Heart left ventricle (tissue), 16 donors: ENCODE measurements around the gene TRAF4. TPM values are rescaled to one million over a fixed set of nuclear protein-coding genes. Genes with fewer than 3 reads are reported as not detected.
A peak's percentile ranks its signal among the peaks of the same experiment; 100 is the strongest.

Experiments used
- ATAC-seq, 4 donors: fragments of 200-7000 bp; cut with Tn5 transposase; one replicate each; pipeline ENCODE4 v1.9.1; 2020 to 2022; ENCODE audit warnings: moderate library complexity in 4 of 4, mild to moderate bottlenecking in 3 of 4, moderate number of reproducible peaks in 1 of 4
- DNase-seq, 5 donors: peaks; one replicate each; pipeline ENCODE4 v3.0.0-alpha.2; 2020
- H3K27ac ChIP-seq, 12 donors: fragments of 200-600 bp; sonication (generic) in 4 of 12; one replicate each; pipeline versions ENCODE4 v1.5.0 to v1.8.0; 2016 to 2022; ENCODE audit warnings: mild to moderate bottlenecking in 2 of 12
- H3K27me3 ChIP-seq, 9 donors: fragments of 200-600 bp; sonication (generic) in 2 of 9; one replicate each; pipeline versions ENCODE4 v1.5.1 to v1.8.0; 2016 to 2022; ENCODE audit warnings: mild to moderate bottlenecking in 3 of 9
- H3K36me3 ChIP-seq, 9 donors: fragments of 200-600 bp; sonication (generic) in 2 of 9; one replicate each; pipeline versions ENCODE4 v1.5.0 to v1.8.0; 2018 to 2022; ENCODE audit warnings: mild to moderate bottlenecking in 2 of 9
- H3K4me1 ChIP-seq, 12 donors: fragments of 200-600 bp; sonication (generic) in 4 of 12; one replicate each; pipeline versions ENCODE4 v1.5.0 to v1.8.0; 2016 to 2022; ENCODE audit warnings: mild to moderate bottlenecking in 3 of 12
- H3K4me3 ChIP-seq, 12 donors: fragments of 200-600 bp; sonication (generic) in 4 of 12; one replicate each; pipeline versions ENCODE4 v1.5.0 to v1.8.0; 2017 to 2022; ENCODE audit warnings: mild to moderate bottlenecking in 9 of 12, moderate library complexity in 4 of 12
- H3K9me3 ChIP-seq, 12 donors: fragments of 200-600 bp; sonication (generic) in 4 of 12; one replicate each; pipeline versions ENCODE4 v1.5.0 to v1.8.0; 2016 to 2022; ENCODE audit warnings: mild to moderate bottlenecking in 1 of 12
- POLR2A ChIP-seq, 2 donors: fragments of 450-650 bp; IDR thresholded peaks; one replicate each; pipeline ENCODE4 v1.6.1; 2017; ENCODE audit warnings: antibody characterized with exemption in 2 of 2, mild to moderate bottlenecking in 2 of 2, moderate library complexity in 2 of 2
- WGBS, 4 donors: extraction: QIAGEN DNeasy Blood & Tissue Kit in 2 of 4; methylation state at CpG; one replicate each; pipeline versions ENCODE4 v1.1.5 to v1.1.7; 2013 to 2018; 5-methylcytosine and 5-hydroxymethylcytosine counted together
- intact Hi-C, 10 donors: fragments of 100-400 bp; cut with DNase I; formaldehyde crosslinking; loops; one replicate each; pipeline versions ENCODE4 v1.11.1 to v1.14.2; 2022
- polyA plus RNA-seq, 2 donors: library from polyadenylated mRNA; stranded (reverse); fragments of 200-250 nt; gene quantifications; one replicate each; pipeline ENCODE4 v1.2.3, GENCODE V29; 2013
- total RNA-seq, 9 donors: library from RNA; depleted of rRNA in 2 of 9; stranded (reverse); fragments of >200 nt in 2 of 9; fragmentation: NEBNext Ultra II Directional in 3 of 9; extraction: Animal tissue kit (Norgen Biotek cat#: 25700) in 3 of 9; gene quantifications; one replicate each; pipeline versions ENCODE4 v1.1.0 to v1.2.4, GENCODE V29; 2016 to 2023
- TF ChIP-seq, protein P1 (sequence below), 12 donors: fragments of 200-600 bp; sonication (generic) in 4 of 12; IDR thresholded peaks; one replicate each; pipeline versions ENCODE4 v1.5.0 to v1.8.0; 2018 to 2022; ENCODE audit warnings: antibody characterized with exemption in 12 of 12, mild to moderate bottlenecking in 5 of 12
- donor health status: ischemic (EF 13 %, LVEDD 7.1; RV severe dilation, severe dysfunction).
- donor health status: healthy with polysubstance abuse.
- donor health status: DM: no; HTN: yes; CAD: no.
- donor health status: DM: no; HTN: no; CAD: no.
- donor health status: ischemic (EF 25% LVEDD 6.9; RV normal size, moderate dysfunction).
- donor health status: ischemic (EF 25% LVEDD 5.7; RV mildly dilated, moderate dysfunction).
- donor health status: healthy.
- donor health status: DM: yes; HTN: yes; CAD: no.
- donor health status: ischemic (EF 35%, LVEDD 5.7; RV mildly dilated, moderate dysfunction).
- donor health status: nonischemic (EF 11% LVEDD 7.7; RV severe dilation, severe dysfunction).
- donor health status: DM: yes; HTN: yes; CAD: no.
- donor health status: PGD.
- donor health status: ischemic (EF 29% LVEDD 5.4; RV normal size, mild dysfunction).
- donor health status: nonischemic (EF 23%, LVEDD 6.1; RV moderate dilation, normal function).

Gene TRAF4
- total and polyA plus RNA-seq, 11 donors: 1.5 to 11.5 (median 2.7) TPM

- WGBS, 4 donors: 63 to 72% (median 68%) methylated on average over 5 of the region's 5 CpGs
- TF ChIP-seq, protein P1, sequence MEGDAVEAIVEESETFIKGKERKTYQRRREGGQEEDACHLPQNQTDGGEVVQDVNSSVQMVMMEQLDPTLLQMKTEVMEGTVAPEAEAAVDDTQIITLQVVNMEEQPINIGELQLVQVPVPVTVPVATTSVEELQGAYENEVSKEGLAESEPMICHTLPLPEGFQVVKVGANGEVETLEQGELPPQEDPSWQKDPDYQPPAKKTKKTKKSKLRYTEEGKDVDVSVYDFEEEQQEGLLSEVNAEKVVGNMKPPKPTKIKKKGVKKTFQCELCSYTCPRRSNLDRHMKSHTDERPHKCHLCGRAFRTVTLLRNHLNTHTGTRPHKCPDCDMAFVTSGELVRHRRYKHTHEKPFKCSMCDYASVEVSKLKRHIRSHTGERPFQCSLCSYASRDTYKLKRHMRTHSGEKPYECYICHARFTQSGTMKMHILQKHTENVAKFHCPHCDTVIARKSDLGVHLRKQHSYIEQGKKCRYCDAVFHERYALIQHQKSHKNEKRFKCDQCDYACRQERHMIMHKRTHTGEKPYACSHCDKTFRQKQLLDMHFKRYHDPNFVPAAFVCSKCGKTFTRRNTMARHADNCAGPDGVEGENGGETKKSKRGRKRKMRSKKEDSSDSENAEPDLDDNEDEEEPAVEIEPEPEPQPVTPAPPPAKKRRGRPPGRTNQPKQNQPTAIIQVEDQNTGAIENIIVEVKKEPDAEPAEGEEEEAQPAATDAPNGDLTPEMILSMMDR (IDR thresholded peaks at IDR 0.05): peak; percentile 85 to 95 (median 94)
- TF ChIP-seq POLR2A (IDR thresholded peaks at IDR 0.05): no peak
- intact Hi-C loops: loop anchor here in 9 of 10 donors (1.0 to 10.0 kb wide), 16 partner anchors 42 to 183 kb away; partner anchors contain the start of genes FLOT2 (in 3 of the 9), FAM222B (in 2 of the 9), DHRS13 (in 1 of the 9) and ERAL1 (in 1 of the 9)
- Histone ChIP-seq H3K4me3 (no peak overlapping the region), H3K27me3 (no peaks in the 10 kb centered on the region), H3K36me3 (peaks cover 0 to 44% (median 33%) of the 10 kb centered on the region in 9 donors), H3K27ac (no peak overlapping the region), H3K9me3 (no peaks in the 10 kb centered on the region), H3K4me1 (peaks cover 0 to 23% (median 12%) of the 10 kb centered on the region in 12 donors)
- DNase-seq (peak in 3 of 5 donors; percentile 61 to 68 (median 64)), ATAC-seq (peak in 2 of 4 donors; percentile 44 to 47)
Observed at GRCh38 chr17:28763804-28764266, 20.0 kb downstream of the TRAF4 start.

- WGBS, 4 donors: 82 to 87% (median 84%) methylated on average over 4 of the region's 4 CpGs
- H3K4me1 ChIP-seq: peaks cover 0 to 23% (median 12%) of the 10 kb centered on the region in 12 donors
- no peak overlapping the region for H3K27ac ChIP-seq
- intact Hi-C loops: loop anchor here (5.0 to 10.0 kb wide), 10 partner anchors 37 to 180 kb away; partner anchors contain the start of genes FAM222B (in 2 of the 10), ERAL1 (in 1 of the 10) and FLOT2 (in 1 of the 10)
- H3K36me3 ChIP-seq: peaks cover 0 to 32% (median 24%) of the 10 kb centered on the region in 9 donors
- no peaks in the 10 kb centered on the region for H3K27me3 ChIP-seq
- DNase-seq (no peak), ATAC-seq (no peak)
- H3K4me3 ChIP-seq: no peak overlapping the region
- no peak for TF ChIP-seq POLR2A (IDR thresholded peaks at IDR 0.05)
- TF ChIP-seq, protein P1 (IDR thresholded peaks at IDR 0.05): no peak
- no peaks in the 10 kb centered on the region for H3K9me3 ChIP-seq
Observed at GRCh38 chr17:28765038-28765437, 21.2 kb downstream of the TRAF4 start.

- Histone ChIP-seq H3K36me3 (peaks cover 0 to 8% (median 4%) of the 10 kb centered on the region in 9 donors), H3K4me3 (no peak overlapping the region), H3K4me1 (peaks cover 0 to 17% (median 10%) of the 10 kb centered on the region in 12 donors), H3K9me3 (no peaks in the 10 kb centered on the region), H3K27ac (no peak overlapping the region), H3K27me3 (no peaks in the 10 kb centered on the region)
- no peak for TF ChIP-seq POLR2A (IDR thresholded peaks at IDR 0.05)
- TF ChIP-seq, protein P1 (IDR thresholded peaks at IDR 0.05): no peak
- ATAC-seq (no peak), DNase-seq (no peak)
- intact Hi-C loops: loop anchor here in 3 of 10 donors (5.0 to 10.0 kb wide), 3 partner anchors 59 to 69 kb away; partner anchors contain the start of gene FAM222B (in 1 of the 3)
- 81 to 96% (median 95%) methylated on average over 6 of the region's 6 CpGs for WGBS, 4 donors
Observed at GRCh38 chr17:28773736-28774135, 29.9 kb downstream of the TRAF4 start.

- 85 to 90% (median 89%) methylated on average over 3 of the region's 3 CpGs for WGBS, 4 donors
- TF ChIP-seq, protein P1 (IDR thresholded peaks at IDR 0.05): no peak
- no peak for TF ChIP-seq POLR2A (IDR thresholded peaks at IDR 0.05)
- H3K27me3 ChIP-seq: no peaks in the 10 kb centered on the region
- H3K4me3 ChIP-seq: no peak overlapping the region
- no peak overlapping the region for H3K27ac ChIP-seq
- peaks cover 0 to 8% (median 4%) of the 10 kb centered on the region in 9 donors for H3K36me3 ChIP-seq
- intact Hi-C loops: loop anchor here in 3 of 10 donors (5.0 to 10.0 kb wide), 3 partner anchors 58 to 68 kb away; partner anchors contain the start of gene FAM222B (in 1 of the 3)
- ATAC-seq (no peak), DNase-seq (no peak)
- peaks cover 0 to 17% (median 10%) of the 10 kb centered on the region in 12 donors for H3K4me1 ChIP-seq
- H3K9me3 ChIP-seq: no peaks in the 10 kb centered on the region
Observed at GRCh38 chr17:28774206-28774605, 30.4 kb downstream of the TRAF4 start.
